Activated naive CD4-positive, alpha-beta T cell treated with anti-CD3 and anti-CD28 coated beads, Interleukin-2, amount 10 ng/mL, durations not matched to agents 7 days and 5 days (primary cell): ENCODE results near the gene KAZALD1.

Experiments
- CTCF ChIA-PET: fragments of 350-600 bp; sonication (Branson Sonifier 250); formaldehyde crosslinking; loops from one replicate; lab custom pipeline; 2021; ENCODE audit warnings: antibody characterized with exemption; lab: Charles Lee
- DNase-seq: peaks from one replicate; pipeline ENCODE4 v3.0.0-alpha.2; 2020
- H3K27ac Mint-ChIP-seq: one replicate; pipeline ENCODE4 v1.8.0; 2021; ENCODE audit warnings: mild to moderate bottlenecking, moderate library complexity, mixed read lengths
- H3K27me3 Mint-ChIP-seq: one replicate; pipeline ENCODE4 v1.8.0; 2021; ENCODE audit warnings: mild to moderate bottlenecking, mixed read lengths
- H3K36me3 Mint-ChIP-seq: one replicate; pipeline ENCODE4 v1.8.0; 2021; ENCODE audit warnings: mixed read lengths
- H3K4me1 Mint-ChIP-seq: one replicate; pipeline ENCODE4 v1.8.0; 2021; ENCODE audit warnings: mixed read lengths
- H3K4me3 Mint-ChIP-seq: one replicate; pipeline ENCODE4 v1.8.0; 2021; ENCODE audit warnings: mild to moderate bottlenecking, moderate library complexity, mixed read lengths
- H3K9me3 Mint-ChIP-seq: one replicate; pipeline ENCODE4 v1.8.0; 2021; ENCODE audit warnings: mixed read lengths

The KAZALD1 gene, protein sequence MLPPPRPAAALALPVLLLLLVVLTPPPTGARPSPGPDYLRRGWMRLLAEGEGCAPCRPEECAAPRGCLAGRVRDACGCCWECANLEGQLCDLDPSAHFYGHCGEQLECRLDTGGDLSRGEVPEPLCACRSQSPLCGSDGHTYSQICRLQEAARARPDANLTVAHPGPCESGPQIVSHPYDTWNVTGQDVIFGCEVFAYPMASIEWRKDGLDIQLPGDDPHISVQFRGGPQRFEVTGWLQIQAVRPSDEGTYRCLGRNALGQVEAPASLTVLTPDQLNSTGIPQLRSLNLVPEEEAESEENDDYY

DNA sequence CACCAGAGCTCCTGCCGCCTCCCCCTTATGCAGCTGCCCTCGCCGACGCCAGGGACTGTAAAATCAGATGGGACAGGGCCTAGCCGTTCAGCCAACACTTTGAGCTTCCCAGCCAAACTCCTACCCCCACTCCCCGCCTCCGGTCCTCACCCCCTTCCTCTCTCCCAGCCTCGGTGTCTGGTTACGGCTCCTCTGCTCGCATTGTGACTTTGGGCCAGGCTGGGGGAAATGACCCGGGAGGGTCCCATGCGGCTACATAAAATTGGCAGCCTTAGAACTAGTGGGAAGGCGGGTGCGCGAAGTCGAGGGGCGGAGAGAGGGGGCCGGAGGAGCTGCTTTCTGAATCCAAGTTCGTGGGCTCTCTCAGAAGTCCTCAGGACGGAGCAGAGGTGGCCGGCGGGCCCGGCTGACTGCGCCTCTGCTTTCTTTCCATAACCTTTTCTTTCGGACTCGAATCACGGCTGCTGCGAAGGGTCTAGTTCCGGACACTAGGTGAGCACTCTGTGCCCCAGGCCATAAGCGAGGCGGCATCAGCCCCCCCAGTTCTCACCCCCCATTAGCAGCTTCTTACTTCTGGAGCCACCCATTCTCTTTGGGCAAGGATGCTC is at the start of gene KAZALD1:
Gene KAZALD1 (plus strand): TSS at position 366 of the 608 bp plus-strand sequence. CDS start 604 bp downstream, outside the sequence.
- Mint-ChIP-seq H3K9me3 (no peaks in the 10 kb centered on the region), H3K36me3 (peaks cover 11% of the 10 kb centered on the region), H3K4me3 (peak within 1 kb of the TSS; percentile 75), H3K27me3 (peaks cover 53% of the 10 kb centered on the region), H3K4me1 (peaks cover 57% of the 10 kb centered on the region), H3K27ac (peak within 1 kb of the TSS; percentile 81)
- DNase-seq, result no peak
- CTCF ChIA-PET, result interaction anchor here (0.9 to 11.9 kb wide), 7 partner anchors 9 to 80 kb away, joined by 3 to 140 read pairs (median 5); no protein-coding TSS in a partner anchor

DNA sequence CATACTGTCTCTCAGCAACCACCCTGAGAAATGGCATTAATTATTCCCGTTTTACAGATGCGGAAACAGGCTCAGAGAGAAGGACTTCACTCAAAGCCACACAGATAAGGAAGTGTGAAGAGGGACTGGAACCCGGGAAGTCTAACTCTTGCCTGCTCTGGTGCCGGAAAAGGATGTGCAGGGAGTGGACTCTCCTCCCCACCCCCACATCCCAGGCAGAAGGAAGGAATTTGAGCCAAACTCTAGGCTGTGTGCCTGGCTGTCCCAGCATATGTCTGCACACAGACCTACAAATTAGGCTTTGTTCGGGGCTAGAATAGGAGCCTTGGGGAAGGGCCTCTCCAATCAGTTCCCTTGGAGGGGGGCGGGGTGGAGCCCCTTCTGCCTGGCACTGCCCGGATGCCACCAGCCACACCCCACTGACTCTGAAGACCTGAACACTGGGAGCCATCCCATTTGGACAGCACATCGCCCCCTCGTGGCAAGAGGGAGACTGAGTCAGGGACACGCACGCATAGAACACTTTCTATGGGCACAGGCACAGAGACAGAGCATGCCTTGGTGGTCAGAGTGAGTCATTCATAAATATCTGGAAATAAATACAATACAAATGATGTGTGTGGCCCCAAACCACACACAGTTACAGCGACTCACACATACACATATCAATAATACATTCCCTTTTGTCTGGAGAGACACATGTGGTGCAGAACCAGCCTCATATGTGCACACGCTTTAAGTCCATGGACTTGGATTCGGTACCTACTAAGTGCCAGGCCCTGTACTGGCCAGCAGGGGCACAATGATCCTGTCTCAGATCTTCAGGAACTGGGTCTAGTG is 49.0 kb upstream of the KAZALD1 start:
- CTCF ChIA-PET, result interaction anchor here (0.8 to 1.5 kb wide), 5 partner anchors 10 to 38 kb away, joined by 3 to 7 read pairs (median 4); partner anchors contain the start of genes LZTS2, MRPL43 and TWNK

DNA sequence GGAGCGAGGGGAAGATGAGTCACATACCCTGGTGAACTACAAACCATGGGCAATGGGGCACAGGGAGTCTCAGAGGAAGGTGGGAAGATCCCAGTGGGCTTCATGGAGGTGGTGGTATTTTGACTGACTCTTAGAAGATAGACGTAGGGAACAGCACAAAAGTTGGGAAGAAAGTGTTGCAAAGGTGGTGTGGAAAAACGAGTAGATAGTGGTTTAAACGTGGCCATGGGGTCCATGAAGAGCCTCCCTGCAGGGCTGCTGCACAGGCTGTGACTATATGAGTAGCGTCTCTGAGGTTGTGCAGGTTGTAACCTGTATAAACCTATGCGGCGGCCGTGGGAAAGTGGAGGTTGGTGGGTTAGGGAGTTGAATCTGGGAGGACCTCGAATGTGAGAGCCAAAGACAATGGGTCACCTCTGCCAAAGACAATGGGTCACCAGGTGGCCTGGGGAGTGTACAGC is 48.4 kb upstream of the KAZALD1 start:
- Mint-ChIP-seq H3K4me3 (no peak overlapping the region), H3K27me3 (peaks cover 56% of the 10 kb centered on the region), H3K4me1 (peaks cover 12% of the 10 kb centered on the region), H3K9me3 (no peaks in the 10 kb centered on the region), H3K36me3 (no peaks in the 10 kb centered on the region), H3K27ac (no peak overlapping the region)
- CTCF ChIA-PET, result interaction anchor here (0.6 to 7.2 kb wide), 8 partner anchors 9 to 98 kb away, joined by 3 to 169 read pairs (median 4); partner anchors contain the start of genes LZTS2, PDZD7 and SFXN3
- DNase-seq, result no peak

More for the DNA sequence above, 49.0 kb upstream of the KAZALD1 start:
- peaks cover 50% of the 10 kb centered on the region for H3K27me3 Mint-ChIP-seq
- no peak overlapping the region for H3K4me3 Mint-ChIP-seq
- H3K4me1 Mint-ChIP-seq, result peaks cover 12% of the 10 kb centered on the region
- H3K36me3 Mint-ChIP-seq, result no peaks in the 10 kb centered on the region
- H3K27ac Mint-ChIP-seq, result no peak overlapping the region
- DNase-seq, result peak; percentile 85
- no peaks in the 10 kb centered on the region for H3K9me3 Mint-ChIP-seq

DNA sequence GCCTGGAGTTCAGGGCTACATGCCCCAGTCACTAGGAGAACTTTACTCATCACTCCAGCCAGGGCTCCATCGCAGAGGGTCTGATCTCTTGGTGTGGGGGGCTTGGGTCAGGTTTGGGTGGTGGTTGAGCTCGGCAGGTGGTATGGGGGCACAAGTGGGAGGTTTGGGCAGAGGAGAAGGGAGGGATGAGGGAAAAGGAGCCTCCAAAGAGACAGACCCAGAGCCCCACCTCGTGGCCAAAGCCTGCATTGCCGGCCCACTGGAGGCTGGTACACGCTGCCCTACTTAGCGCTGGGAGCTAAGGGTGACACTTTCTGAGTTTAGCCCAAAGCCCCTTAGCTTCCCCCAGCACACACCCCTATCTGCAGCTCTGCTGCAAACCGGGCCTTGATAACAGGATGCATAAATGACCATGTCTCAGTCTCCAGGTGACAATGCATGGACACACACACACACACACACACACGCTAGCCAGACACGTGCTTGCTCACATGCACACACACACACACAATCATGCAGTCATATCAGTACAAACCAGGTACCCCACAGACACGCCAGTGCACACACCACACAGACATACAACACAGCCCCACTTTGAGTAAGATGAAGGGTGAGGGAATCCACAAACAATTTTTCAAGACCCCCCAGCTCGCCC is 47.4 kb upstream of the KAZALD1 start:
- CTCF ChIA-PET, result interaction anchor here (0.7 to 7.2 kb wide), 18 partner anchors 8 to 454 kb away, joined by 3 to 169 read pairs (median 5); partner anchors contain the start of genes LZTS2, PDZD7 and SFXN3
- no peaks in the 10 kb centered on the region for H3K9me3 Mint-ChIP-seq
- peaks cover 66% of the 10 kb centered on the region for H3K27me3 Mint-ChIP-seq
- H3K27ac Mint-ChIP-seq, result no peak overlapping the region
- H3K4me1 Mint-ChIP-seq, result peaks cover 12% of the 10 kb centered on the region
- no peaks in the 10 kb centered on the region for H3K36me3 Mint-ChIP-seq
- no peak overlapping the region for H3K4me3 Mint-ChIP-seq
- DNase-seq, result peak; percentile 86

DNA sequence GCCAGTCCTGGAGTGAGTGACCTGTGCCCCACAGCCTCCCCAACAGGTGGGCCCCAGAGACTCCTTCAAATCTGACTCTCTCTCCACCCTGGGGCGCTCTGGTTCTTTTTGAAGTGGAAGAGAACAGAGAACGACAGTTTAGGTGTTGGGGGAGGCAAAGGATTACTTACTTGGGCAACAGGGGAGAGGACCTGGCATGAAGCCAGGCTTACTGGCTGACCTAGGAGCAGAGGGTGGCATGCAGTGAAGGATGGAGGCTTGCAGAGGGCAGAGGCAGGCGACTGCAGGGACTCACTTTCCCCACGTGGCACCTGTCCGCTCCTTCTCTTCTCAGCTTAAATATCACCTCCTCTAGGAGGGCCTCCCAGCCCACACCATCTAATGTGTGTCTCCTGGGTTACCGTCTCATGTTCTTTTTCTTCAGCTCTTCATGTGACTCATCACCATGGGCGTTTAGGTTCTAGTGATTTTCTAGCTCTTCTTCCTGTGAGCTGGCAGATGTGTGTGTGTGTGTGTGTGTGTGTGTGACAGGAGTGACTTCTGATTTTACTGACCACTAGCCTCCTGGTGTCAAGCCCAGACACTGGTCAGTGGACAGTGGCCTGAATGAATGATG is 46.7 kb upstream of the KAZALD1 start:
- no peak for DNase-seq
- H3K4me3 Mint-ChIP-seq, result no peak overlapping the region
- peaks cover 12% of the 10 kb centered on the region for H3K4me1 Mint-ChIP-seq
- CTCF ChIA-PET, result interaction anchor here (0.7 to 7.2 kb wide), 19 partner anchors 7 to 454 kb away, joined by 3 to 169 read pairs (median 5); partner anchors contain the start of genes LZTS2, PDZD7 and SFXN3
- peaks cover 1% of the 10 kb centered on the region for H3K36me3 Mint-ChIP-seq
- H3K27me3 Mint-ChIP-seq, result peaks cover 73% of the 10 kb centered on the region
- H3K9me3 Mint-ChIP-seq, result no peaks in the 10 kb centered on the region
- H3K27ac Mint-ChIP-seq, result no peak overlapping the region

DNA sequence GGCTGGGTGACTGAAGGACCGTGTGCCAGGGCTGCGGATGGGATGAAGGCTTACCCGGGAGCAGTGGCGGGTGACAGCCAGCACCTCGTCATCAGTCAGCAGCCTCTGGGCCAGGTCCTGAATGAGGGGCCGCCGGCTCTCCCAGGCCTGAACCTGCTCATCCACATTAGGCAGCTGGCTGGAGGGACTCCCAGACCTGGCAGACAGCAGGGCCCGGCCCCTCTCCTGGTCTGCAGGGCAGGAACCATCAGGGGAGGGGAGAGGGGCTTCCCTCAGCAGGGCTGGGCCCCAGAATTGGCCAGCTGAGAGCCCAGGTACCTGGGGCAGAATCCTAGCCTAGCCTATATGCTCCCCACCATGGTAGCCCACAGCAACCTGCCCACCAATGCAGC is 46.2 kb upstream of the KAZALD1 start:
- DNase-seq, result no peak
- CTCF ChIA-PET, result interaction anchor here (0.6 to 7.2 kb wide), 11 partner anchors 13 to 305 kb away, joined by 3 to 169 read pairs (median 6); partner anchors contain the start of genes LZTS2, PDZD7 and SFXN3
- H3K36me3 Mint-ChIP-seq, result peaks cover 1% of the 10 kb centered on the region
- H3K9me3 Mint-ChIP-seq, result no peaks in the 10 kb centered on the region
- no peak overlapping the region for H3K4me3 Mint-ChIP-seq
- peaks cover 78% of the 10 kb centered on the region for H3K27me3 Mint-ChIP-seq
- peaks cover 12% of the 10 kb centered on the region for H3K4me1 Mint-ChIP-seq
- H3K27ac Mint-ChIP-seq, result no peak overlapping the region

DNA sequence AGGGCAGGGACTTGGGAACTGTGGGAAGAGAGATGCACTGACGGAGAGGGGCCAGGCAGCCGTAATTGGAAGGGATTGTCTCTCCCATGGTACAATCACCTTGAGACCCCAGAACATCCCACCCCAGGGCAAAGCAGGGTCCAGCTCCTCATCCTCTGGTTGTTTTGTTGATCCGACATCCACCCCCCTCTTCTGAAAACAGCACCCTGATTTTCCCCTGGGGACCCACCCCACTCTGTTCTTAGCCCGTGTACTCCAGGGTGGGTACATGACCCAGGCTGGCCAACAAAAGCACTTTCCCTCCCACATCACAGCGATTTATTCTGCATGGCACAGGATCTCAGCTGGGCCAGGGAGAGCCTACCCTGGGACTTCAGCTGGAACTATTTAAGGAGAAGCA is 45.0 kb upstream of the KAZALD1 start:
- no peaks in the 10 kb centered on the region for H3K9me3 Mint-ChIP-seq
- H3K4me3 Mint-ChIP-seq, result no peak overlapping the region
- peaks cover 12% of the 10 kb centered on the region for H3K4me1 Mint-ChIP-seq
- DNase-seq, result no peak
- peaks cover 90% of the 10 kb centered on the region for H3K27me3 Mint-ChIP-seq
- H3K36me3 Mint-ChIP-seq, result peaks cover 1% of the 10 kb centered on the region
- H3K27ac Mint-ChIP-seq, result no peak overlapping the region
- CTCF ChIA-PET, result interaction anchor here (0.6 to 7.2 kb wide), 8 partner anchors 12 to 128 kb away, joined by 3 to 169 read pairs (median 10); partner anchors contain the start of genes LZTS2, PDZD7 and SFXN3

DNA sequence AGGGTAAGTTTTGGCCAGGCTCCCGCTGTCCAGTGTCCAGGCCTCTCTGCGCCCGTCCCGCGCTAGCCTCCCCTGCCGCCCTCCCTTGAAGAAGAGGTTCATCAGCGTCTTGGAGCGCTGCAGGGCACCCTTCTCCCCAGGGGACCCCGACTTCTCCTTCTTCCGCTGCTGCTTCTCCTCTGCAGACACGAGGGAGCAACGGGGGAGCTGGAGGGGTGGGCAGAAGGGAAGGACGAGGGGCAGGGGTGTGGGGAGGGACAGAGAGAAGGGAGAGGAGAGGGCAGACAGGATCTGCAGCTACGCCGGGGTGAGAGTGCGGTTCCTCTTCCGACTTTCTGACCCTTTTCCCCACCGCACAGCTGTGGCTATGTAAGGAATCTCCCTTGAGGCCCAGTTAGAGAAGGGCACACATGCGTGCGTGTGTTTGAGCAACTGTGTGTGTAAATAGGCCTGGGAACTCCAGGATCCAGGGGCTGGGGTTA is 43.6 kb upstream of the KAZALD1 start:
- CTCF ChIA-PET, result interaction anchor here (1.1 to 7.2 kb wide), 12 partner anchors 11 to 124 kb away, joined by 3 to 169 read pairs (median 10); partner anchors contain the start of genes LZTS2, PDZD7 and SFXN3
- DNase-seq, result no peak
- Mint-ChIP-seq H3K36me3 (peaks cover 1% of the 10 kb centered on the region), H3K27ac (no peak overlapping the region), H3K4me3 (no peak overlapping the region), H3K27me3 (peaks cover 86% of the 10 kb centered on the region), H3K9me3 (no peaks in the 10 kb centered on the region), H3K4me1 (peaks cover 5% of the 10 kb centered on the region)

DNA sequence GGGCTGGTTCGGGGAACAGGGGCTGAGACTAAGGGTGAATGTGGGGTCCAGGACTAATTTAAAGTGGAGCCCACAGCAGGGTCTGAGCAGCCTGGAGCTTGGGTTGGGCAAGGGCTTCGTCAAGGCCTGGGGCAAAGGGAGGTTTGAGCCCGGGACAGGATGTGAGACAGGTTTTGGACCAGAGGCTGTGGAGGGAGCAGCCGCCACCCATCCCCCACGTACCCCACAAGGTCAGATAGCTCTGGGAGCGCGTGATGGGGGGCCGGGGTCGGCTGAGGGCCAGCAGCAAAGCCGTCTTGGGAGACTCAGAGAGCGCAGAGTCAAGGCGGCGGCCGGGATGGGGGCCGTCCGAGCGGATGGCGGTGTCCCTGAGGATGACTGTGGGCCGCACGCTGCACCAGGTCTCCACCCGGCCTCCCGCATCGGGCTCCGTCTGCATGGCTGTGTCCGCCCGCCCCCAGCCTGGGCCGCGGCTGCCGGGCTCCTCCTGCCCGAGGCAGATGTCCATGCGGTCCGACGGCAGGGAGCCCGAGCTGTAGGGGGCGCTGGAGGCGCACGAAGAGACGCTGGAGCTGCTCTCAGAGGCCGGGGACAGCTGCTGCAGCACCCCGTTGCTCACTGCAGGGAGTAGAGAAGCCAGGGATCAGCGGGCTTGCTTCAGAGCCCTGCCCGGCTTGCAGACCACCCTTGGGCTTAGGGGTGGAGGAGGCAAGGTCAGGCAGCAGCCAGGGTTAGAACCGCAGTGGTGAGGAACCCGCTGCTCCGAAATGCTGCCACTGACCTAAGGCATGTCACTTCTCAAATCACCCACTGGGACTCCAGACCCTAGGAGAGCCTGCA is 43.0 kb upstream of the KAZALD1 start:
- peaks cover 86% of the 10 kb centered on the region for H3K27me3 Mint-ChIP-seq
- peaks cover 1% of the 10 kb centered on the region for H3K36me3 Mint-ChIP-seq
- H3K4me3 Mint-ChIP-seq, result no peak overlapping the region
- no peaks in the 10 kb centered on the region for H3K9me3 Mint-ChIP-seq
- CTCF ChIA-PET, result interaction anchor here (0.6 to 7.2 kb wide), 22 partner anchors 10 to 124 kb away, joined by 3 to 169 read pairs (median 4); partner anchors contain the start of genes KAZALD1, LZTS2, PDZD7 and SFXN3
- DNase-seq, result peak; percentile 88
- peaks cover 3% of the 10 kb centered on the region for H3K4me1 Mint-ChIP-seq
- H3K27ac Mint-ChIP-seq, result no peak overlapping the region

DNA sequence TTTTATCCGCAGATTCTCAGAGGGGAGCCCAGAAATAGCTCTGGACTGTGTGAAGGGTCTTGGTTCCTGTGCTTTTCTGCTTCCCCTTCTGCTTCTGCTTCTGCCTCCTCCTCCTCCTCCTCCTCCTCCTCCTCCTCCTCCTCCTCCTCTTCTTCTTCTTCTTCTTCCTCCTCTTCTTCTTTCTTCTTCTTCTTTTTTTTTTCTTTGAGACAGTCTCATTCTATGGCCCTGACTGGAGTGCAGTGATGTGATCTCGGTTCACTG is 42.4 kb upstream of the KAZALD1 start:
- Mint-ChIP-seq H3K4me1 (peaks cover under 1% of the 10 kb centered on the region), H3K27me3 (peaks cover 84% of the 10 kb centered on the region), H3K4me3 (no peak overlapping the region), H3K9me3 (no peaks in the 10 kb centered on the region), H3K27ac (no peak overlapping the region), H3K36me3 (peaks cover 1% of the 10 kb centered on the region)
- no peak for DNase-seq
- CTCF ChIA-PET, result interaction anchor here (0.6 to 7.2 kb wide), 21 partner anchors 9 to 123 kb away, joined by 3 to 169 read pairs (median 5); partner anchors contain the start of genes KAZALD1, LZTS2, PDZD7 and SFXN3

DNA sequence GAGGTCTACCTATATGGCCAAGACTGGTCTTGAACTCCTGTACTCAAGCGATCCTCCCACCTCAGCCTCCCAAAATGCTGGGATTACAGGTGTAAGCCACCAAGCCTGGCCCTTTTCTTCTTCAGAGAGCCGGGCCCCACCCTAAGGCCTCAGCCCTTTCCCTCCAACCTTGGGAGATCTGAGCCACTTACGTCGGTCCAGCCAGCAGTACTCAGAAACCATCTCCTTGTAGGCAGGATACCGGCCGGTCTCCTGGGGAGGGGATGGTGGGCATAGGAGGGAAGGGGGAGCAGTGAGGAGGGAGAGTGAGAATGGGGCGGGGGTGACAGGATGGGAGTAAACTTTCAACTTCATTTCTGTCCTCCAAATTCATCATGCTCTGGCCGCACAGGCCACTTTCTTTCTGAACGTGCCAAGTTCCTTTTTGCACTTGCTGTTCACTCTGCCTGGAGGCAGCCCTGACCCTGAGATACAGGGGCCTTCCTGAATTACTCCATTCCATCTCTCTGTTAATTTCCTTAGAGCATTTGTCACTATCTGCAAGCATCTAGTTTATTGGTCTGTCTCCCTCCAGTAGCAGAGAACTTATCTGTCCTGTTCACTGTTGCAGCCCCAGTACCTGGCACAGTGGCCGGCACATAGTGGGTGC is 41.2 kb upstream of the KAZALD1 start:
- Mint-ChIP-seq H3K27me3 (peaks cover 72% of the 10 kb centered on the region), H3K36me3 (peaks cover 1% of the 10 kb centered on the region), H3K27ac (no peak overlapping the region), H3K4me1 (no peaks in the 10 kb centered on the region), H3K4me3 (no peak overlapping the region), H3K9me3 (no peaks in the 10 kb centered on the region)
- CTCF ChIA-PET, result interaction anchor here (1.4 to 7.2 kb wide), 4 partner anchors 8 to 41 kb away, joined by 5 to 169 read pairs (median 57); partner anchors contain the start of genes KAZALD1, LZTS2, PDZD7 and SFXN3
- no peak for DNase-seq
